GM12864 (cell line): Measurements from ENCODE around the gene PPL.

Source experiments
- DNase-seq: peaks from one replicate; pipeline ENCODE4 v3.0.0-alpha.2; 2011; ENCODE audit warnings: low read depth
- H3K4me3 ChIP-seq: 2 replicates; pipeline ENCODE4 v1.5.1; 2011; ENCODE audit warnings: mild to moderate bottlenecking, low read depth, low read length, control low read depth
- TF ChIP-seq, protein P1 (sequence below): IDR thresholded peaks from 2 replicates; pipeline ENCODE4 v1.5.1; 2011; ENCODE audit warnings: low read depth, mild to moderate bottlenecking, moderate library complexity, low read length, control low read depth, inconsistent platforms; ENCODE audit errors: missing control alignments

The PPL gene

DNA sequence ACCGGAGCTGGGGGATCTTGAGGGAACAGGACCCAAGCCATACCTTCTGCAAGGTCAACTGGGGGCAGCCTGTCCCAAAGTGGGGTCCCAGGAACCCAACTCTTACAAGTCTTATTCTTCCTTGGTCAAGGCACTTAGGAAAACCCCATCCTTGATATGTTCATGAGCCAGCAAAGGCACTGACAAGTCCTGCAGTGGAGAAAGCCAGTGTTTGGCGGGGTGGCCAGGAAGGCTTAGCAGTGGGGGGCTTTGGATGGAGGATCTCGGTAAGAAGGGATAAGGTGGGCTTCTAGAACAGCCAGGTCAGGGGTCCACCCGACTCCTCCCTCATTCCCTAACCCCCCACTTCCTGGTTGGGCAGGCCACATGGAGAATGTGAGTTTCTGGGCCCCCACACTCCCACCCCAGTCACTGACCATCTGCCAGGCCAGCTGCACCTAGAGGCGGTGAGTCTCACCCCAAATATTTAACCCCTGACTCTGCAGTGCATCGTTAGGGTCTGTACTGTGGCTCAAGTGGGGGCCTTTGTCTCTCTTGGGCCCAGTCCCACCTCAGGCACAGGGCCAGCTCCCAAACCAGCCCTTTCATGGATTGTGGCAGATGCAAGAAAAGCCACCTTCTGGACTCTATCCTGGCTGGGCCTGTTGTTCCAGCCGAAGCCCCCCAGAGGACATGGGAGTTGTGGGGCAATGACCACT is 22.3 kb downstream of the PPL start:
- no peak overlapping the region for H3K4me3 ChIP-seq
- DNase-seq = no peak
- TF ChIP-seq, protein P1, sequence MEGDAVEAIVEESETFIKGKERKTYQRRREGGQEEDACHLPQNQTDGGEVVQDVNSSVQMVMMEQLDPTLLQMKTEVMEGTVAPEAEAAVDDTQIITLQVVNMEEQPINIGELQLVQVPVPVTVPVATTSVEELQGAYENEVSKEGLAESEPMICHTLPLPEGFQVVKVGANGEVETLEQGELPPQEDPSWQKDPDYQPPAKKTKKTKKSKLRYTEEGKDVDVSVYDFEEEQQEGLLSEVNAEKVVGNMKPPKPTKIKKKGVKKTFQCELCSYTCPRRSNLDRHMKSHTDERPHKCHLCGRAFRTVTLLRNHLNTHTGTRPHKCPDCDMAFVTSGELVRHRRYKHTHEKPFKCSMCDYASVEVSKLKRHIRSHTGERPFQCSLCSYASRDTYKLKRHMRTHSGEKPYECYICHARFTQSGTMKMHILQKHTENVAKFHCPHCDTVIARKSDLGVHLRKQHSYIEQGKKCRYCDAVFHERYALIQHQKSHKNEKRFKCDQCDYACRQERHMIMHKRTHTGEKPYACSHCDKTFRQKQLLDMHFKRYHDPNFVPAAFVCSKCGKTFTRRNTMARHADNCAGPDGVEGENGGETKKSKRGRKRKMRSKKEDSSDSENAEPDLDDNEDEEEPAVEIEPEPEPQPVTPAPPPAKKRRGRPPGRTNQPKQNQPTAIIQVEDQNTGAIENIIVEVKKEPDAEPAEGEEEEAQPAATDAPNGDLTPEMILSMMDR = no peak

DNA sequence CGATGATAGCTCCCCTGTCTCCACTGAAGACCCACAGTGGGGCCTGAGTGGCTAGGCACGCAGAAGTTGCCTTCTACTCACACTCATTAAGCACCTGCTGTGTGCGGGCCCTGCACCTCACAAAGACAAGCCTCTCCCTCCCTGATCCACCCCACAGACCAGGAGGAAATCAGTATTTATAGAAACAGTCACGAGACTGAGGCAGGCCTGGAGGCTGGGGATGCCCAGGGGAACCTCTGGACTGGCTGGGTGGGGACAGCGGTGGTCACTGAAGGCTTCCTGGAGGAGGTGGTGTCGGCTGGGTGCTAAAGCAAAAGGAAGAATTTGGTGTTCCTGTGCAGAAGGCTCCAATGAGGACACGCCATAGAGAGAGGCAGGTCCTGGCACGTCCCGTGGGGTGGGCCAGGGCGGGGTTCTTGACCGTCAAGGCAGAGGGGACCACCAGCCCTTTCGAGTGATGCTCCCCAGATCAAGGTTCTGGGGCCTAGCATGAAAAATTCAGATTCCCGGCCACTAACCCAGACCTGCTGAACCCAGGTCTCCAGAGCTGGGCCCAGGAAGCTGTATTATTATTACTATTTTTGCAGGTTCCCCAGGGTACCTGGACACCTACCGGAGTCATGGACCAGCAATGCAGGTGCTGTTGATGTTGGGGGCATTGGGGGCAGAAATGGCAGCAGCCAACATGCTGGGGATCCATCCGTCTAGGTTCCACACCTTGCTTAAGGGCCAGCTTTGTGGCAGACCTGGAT is 23.0 kb downstream of the PPL start:
- no peak for DNase-seq
- H3K4me3 ChIP-seq = no peak overlapping the region
- TF ChIP-seq, protein P1 = no peak

DNA sequence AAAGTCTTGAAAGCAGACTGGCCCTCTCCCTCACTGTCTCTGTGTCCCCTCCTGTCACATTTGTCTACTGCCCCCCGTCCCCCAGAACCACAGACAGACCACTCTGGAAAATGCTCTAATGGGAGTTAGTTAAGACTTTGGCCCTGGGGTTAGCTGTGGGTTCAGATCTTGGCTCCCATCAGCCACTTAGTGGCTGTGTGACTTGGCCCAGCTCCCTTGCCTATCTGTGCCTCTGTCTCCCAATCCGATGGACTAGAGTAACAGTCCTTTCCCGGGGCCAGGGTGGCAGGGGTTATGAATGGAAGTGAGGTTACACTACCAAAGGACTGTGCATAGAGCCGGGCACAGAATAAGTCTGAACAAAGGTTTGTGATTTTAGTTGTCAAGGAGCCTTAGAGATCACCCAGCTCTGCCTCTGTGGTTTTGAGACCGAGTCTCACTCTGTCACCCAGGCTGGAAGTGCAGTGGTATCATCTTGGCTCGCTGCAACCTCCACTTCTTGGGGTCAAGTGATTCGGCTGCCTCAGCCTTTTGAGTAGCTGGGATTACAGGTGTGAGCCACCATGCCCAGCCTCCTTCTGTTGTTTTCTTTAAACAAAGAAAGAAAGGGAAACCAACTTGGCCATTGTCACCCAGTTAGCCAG is 23.7 kb downstream of the PPL start:
- TF ChIP-seq, protein P1 = no peak
- H3K4me3 ChIP-seq = no peak overlapping the region
- no peak for DNase-seq

DNA sequence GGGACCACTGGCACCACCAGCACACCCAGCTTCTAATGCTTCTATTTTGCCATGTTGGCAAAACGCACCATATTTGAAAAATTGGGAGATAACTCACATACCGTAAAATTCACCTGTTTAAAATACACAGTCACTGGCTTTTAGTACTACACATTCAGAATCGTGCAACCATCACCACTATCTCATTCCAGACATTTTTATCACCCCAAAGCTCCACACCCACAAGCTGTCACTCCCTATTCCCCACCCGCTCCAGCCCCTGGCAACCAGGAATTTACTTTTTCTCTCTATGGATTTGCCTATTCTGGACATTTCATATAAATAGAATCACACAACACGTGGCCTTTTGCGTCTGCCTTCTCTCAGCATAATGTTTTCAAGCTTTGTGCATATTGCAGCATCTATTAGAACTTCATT is 25.0 kb downstream of the PPL start:
- H3K4me3 ChIP-seq = no peak overlapping the region
- no peak for DNase-seq
- TF ChIP-seq, protein P1 = no peak

GRCh38 chr16:4910828-4911227 is 26.1 kb downstream of the PPL start:
- TF ChIP-seq, protein P1 = no peak
- no peak overlapping the region for H3K4me3 ChIP-seq
- no peak for DNase-seq

- TF ChIP-seq, protein P1 = no peak
- no peak for DNase-seq
- H3K4me3 ChIP-seq = no peak overlapping the region
Measured at GRCh38 chr16:4909825-4910224, 27.1 kb downstream of the PPL start.
